Measurements from ENCODE around the gene IL31. TPM values are rescaled to one million over a fixed set of nuclear protein-coding genes. Genes with fewer than 3 reads are reported as not detected.

IL31 gene
- total and polyA plus RNA-seq, 8 donors = not detected

GRCh38 chr12:122123761-122124145, 50.3 kb downstream of the IL31 start:
- 72 to 85% (median 79%) methylated on average over 9 of the region's 9 CpGs for WGBS, 5 donors
- no peak for TF ChIP-seq POLR2A (IDR thresholded peaks at IDR 0.05)
- Histone ChIP-seq H3K36me3 (peaks cover 15 to 21% (median 18%) of the 10 kb centered on the region in 4 donors), H3K27me3 (no peaks in the 10 kb centered on the region), H3K4me3 (no peak overlapping the region), H3K27ac (peak overlapping the region in 3 of 5 donors; percentile 5 to 72 (median 54)), H3K4me1 (peaks cover 35 to 83% (median 69%) of the 10 kb centered on the region in 4 donors), H3K9me3 (no peaks in the 10 kb centered on the region)
- DNase-seq = no peak
- intact Hi-C loops (cut with DNase I; ENCODE audit: low total_unique reads) = no loop called here

- TF ChIP-seq, protein P1, sequence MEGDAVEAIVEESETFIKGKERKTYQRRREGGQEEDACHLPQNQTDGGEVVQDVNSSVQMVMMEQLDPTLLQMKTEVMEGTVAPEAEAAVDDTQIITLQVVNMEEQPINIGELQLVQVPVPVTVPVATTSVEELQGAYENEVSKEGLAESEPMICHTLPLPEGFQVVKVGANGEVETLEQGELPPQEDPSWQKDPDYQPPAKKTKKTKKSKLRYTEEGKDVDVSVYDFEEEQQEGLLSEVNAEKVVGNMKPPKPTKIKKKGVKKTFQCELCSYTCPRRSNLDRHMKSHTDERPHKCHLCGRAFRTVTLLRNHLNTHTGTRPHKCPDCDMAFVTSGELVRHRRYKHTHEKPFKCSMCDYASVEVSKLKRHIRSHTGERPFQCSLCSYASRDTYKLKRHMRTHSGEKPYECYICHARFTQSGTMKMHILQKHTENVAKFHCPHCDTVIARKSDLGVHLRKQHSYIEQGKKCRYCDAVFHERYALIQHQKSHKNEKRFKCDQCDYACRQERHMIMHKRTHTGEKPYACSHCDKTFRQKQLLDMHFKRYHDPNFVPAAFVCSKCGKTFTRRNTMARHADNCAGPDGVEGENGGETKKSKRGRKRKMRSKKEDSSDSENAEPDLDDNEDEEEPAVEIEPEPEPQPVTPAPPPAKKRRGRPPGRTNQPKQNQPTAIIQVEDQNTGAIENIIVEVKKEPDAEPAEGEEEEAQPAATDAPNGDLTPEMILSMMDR (IDR thresholded peaks at IDR 0.05) = peak in 5 of 7 experiments; percentile 60 to 81 (median 67)
- TF ChIP-seq EP300 (IDR thresholded peaks at IDR 0.05) (no peak), POLR2A (IDR thresholded peaks at IDR 0.05) (no peak), POLR2AphosphoS5 (IDR thresholded peaks at IDR 0.05) (no peak)
- Histone ChIP-seq H3K4me3 (no peak overlapping the region), H3K36me3 (peaks cover 10 to 15% (median 13%) of the 10 kb centered on the region in 4 donors), H3K27ac (peak overlapping the region in 4 of 5 donors; percentile 5 to 72 (median 32)), H3K27me3 (no peaks in the 10 kb centered on the region), H3K9me3 (no peaks in the 10 kb centered on the region), H3K4me1 (peaks cover 38 to 89% (median 74%) of the 10 kb centered on the region in 4 donors)
- intact Hi-C loops (cut with DNase I; ENCODE audit: low total_unique reads) = no loop called here
- DNase-seq = peak; percentile 73 to 88
- WGBS, 5 donors = 13 to 19% (median 15%) methylated on average over 22 of the region's 22 CpGs
Measured at GRCh38 chr12:122123051-122123760, 50.8 kb downstream of the IL31 start.

Small RNA genes within 50 kb of the gene (small RNA-seq; reads per million reads assigned to genes)
- gene DIABLO = 0 to 1.2 (median 0.20) reads per million in 4 donors

Other genes starting within 250 kb of the IL31 start
- 10 to 100 TPM in 1 of 5 donors, 1 to 10 TPM in 4; 2.0 to 11.6 (median 2.9) TPM for gene BCL7A, start 152.3 kb downstream of the IL31 start, total RNA-seq
- 1 to 10 TPM; 1.5 to 3.4 (median 2.6) TPM for gene BCL7A, start 152.3 kb downstream of the IL31 start, polyA plus RNA-seq
- gene MLXIP, start 95.5 kb downstream of the IL31 start, total RNA-seq = 100 to 1,000 TPM in 1 of 5 donors, 10 to 100 TPM in 4; 34.5 to 140 (median 37.1) TPM
- gene MLXIP, start 95.5 kb downstream of the IL31 start, polyA plus RNA-seq = 10 to 100 TPM; 12.3 to 28.0 (median 16.6) TPM
- gene LRRC43, start 8.9 kb upstream of the IL31 start, total RNA-seq = 1 to 10 TPM in 2 of 5 donors, not detected in 3; 1.3 to 2.2 TPM
- gene LRRC43, start 8.9 kb upstream of the IL31 start, polyA plus RNA-seq = not detected
- gene B3GNT4, start 29.5 kb upstream of the IL31 start, total RNA-seq = under 1 TPM in 1 of 5 donors, not detected in 4; 0.58 TPM
- gene B3GNT4, start 29.5 kb upstream of the IL31 start, polyA plus RNA-seq = under 1 TPM; 0.61 to 0.81 (median 0.63) TPM
- 10 to 100 TPM; 11.9 to 62.2 (median 50.7) TPM for gene DIABLO, start 51.8 kb upstream of the IL31 start, total RNA-seq
- 10 to 100 TPM; 36.1 to 41.8 (median 41.4) TPM for gene DIABLO, start 51.8 kb upstream of the IL31 start, polyA plus RNA-seq
- gene VPS33A, start 92.3 kb upstream of the IL31 start, total RNA-seq = 10 to 100 TPM; 10.3 to 45.8 (median 16.9) TPM
- gene VPS33A, start 92.3 kb upstream of the IL31 start, polyA plus RNA-seq = 10 to 100 TPM in 1 of 3 donors, 1 to 10 TPM in 2; 6.1 to 12.1 (median 7.4) TPM
- 100 to 1,000 TPM in 1 of 5 donors, 10 to 100 TPM in 4; 66.6 to 133 (median 87.5) TPM for gene CLIP1, start 248.4 kb upstream of the IL31 start, total RNA-seq
- gene CLIP1, start 248.4 kb upstream of the IL31 start, polyA plus RNA-seq = 10 to 100 TPM; 16.0 to 16.7 (median 16.2) TPM

All from stomach (tissue), 9 donors.